ENCODE data around the gene CSNK1A1L.

The CSNK1A1L gene

DNA sequence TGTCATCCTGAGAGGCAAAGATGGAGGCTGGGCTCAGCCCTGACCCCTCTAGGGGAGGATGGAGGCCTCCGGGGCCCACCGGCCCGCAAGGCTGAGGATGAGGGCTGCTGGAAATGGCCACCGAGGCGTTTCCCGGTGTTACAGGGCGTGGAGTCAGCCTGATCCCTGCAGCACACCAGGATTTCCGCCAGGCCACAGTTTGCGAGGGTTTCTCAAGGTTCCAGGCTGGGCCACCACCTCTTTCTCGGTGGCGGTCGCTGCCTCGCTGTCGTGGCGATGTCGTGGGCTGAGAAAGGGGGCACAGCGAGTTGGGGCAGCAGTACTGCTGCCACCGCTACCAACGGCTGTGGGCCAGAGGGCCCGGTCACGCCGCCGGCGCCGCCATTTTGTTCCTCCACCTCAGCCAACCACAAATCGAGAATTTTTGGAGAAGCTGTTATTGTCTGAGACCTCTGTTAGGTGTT, at the start of gene CSNK1A1L:
Gene CSNK1A1L, minus strand, starts transcription at position 414 of the 464 bp plus-strand sequence. Its CDS starts 408 bp downstream, at position 6.
- no peak for DNase-seq

DNA sequence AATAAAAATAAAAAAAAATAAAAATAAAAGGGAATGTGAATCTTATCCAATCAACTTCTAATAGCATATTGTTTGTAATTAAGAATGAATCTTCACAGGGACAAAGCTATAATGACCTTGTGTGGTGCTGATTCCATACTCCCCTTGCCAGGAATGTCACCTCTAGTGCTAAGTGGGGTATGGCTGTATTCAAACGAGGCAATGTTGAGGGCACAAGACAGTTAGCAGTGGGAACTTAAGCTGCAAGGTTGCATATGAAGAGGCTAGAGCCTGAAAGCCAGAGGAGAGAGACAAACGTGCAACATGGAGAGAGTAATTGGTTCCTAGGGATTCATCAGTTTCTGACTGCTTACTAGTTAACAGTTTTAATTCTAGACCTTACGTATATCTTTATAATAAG, 43.9 kb upstream of the CSNK1A1L start:
- DNase-seq = no peak

DNA sequence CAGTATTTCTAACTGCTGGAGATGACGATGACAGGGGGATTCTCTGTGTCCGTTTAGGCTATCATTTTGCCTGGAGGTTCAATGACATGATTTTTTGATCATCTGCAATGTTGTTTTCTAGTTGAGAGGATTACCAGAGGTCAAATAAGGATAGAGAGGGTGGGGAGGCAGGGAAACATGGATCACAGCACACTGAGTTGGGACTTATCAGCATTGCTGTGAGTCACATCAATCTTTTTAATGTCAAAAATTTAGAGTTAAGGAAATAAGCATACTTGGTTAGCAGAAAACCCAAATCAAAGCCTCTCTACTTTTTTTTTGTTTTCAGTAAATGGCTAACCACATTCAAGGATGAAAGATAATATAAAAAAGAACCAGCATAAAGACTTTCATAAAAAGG, 43.0 kb upstream of the CSNK1A1L start:
- DNase-seq = no peak

DNA sequence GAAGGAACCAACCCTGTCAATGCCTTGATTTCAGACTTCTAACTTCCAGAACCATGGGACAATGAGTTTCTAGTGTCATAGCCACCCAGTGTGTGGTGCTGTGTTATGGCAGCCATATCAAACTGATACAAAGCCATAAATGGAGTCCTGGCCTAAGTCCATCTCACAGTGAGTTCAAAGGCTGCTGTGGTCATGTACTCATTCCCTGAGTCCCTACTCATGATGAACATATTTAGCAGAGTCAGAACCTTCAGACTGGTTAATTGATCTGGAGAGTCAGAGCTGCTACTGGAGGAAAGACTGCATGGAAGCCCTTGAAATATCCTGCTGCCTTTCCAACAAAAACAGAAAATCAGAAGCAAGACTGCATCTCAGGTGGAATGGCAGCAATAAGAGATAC, 39.2 kb upstream of the CSNK1A1L start:
- DNase-seq = no peak

DNA sequence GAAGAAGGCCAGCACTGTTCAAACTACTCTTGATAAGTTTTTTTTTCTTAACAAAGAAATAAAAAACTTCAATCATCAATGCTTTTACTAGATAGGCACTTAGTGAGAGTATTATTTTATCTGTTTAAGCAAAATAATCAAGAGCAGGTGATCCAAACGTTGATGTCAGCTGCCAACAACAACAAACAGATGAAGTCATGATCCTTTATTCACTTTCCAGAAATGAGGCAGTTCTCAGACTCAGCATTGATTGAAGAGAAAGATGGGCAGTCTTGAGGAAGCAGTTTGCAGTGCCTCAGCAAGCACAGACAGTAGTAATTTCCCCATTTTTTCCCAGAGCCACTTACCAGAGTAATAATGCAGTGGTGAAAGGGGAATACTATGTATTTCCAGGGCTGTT, 38.4 kb upstream of the CSNK1A1L start:
- DNase-seq = no peak

DNA sequence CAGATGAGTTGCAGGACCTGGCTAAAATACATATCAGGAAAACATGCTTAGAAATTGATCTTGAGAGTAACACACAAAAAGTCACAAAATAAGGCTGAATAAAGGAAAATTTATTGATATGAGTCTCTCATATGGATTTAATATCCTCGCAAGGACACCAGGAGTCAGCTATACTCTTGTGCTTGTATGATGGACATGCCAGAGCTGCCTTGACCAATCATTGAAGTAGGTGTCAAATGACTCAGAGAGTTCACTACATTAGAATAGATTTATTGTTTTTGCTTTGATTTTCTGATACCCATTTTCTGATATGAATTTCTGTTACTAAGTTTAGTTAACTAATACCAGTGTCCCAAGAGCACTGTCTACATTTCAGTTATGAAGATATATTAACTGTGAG, 37.4 kb upstream of the CSNK1A1L start:
- no peak for DNase-seq

DNA sequence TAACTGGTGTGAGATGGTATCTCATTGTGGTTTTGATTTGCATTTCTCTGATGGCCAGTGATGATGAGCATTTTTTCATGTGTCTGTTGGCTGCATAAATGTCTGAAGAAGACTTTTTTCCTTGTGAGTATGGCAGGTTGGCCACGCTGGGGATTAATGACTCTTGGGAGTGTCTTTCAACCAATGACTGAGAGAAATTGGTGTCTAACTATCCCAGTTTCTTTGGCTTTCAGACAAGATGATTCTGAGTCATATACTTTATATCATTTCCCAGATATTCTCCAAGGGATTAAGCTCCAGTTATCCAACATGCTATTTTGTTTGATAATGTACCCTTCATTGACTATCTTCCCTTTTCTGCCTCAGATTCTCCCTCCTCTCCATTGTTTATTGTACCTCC, 35.5 kb upstream of the CSNK1A1L start:
- DNase-seq = no peak

DNA sequence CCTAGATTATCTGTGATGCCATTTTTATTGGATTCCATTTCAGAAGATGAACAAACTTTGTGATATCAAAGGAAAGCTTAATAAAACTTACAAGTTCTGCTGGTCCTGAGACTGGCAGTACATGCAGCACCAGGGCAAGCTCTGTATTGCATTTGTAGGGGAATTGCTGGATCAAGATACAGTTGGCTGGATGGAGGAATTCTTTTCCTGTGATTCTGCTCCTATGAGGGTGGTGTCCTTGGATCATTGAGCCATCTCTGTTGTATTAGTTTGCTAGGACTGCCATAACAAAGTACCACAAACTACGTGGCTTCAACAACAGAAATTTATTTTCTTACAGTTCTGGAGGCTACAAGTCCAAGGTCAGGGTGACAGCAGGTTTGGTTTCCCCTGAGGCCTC, 33.9 kb upstream of the CSNK1A1L start:
- DNase-seq = no peak

DNA sequence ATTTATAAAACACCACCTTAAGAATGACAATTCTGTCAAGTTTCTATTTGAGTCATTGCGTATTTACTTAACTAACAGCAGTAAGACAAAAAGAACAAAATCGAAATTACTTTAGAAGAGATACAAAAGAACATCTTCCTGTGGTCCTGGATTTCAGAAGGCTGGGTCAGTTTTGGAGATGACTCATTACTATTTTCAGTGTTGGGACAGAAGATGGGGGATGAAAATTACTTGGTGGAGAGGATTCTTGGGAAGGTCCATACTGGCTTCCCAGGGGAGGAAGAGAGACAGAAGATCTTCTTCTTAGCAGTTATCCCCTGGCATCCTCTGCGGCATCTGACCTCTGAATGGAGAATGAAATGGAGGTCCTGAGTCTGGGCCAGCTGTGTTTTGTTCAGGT, 33.5 kb upstream of the CSNK1A1L start:
- DNase-seq = no peak

DNA sequence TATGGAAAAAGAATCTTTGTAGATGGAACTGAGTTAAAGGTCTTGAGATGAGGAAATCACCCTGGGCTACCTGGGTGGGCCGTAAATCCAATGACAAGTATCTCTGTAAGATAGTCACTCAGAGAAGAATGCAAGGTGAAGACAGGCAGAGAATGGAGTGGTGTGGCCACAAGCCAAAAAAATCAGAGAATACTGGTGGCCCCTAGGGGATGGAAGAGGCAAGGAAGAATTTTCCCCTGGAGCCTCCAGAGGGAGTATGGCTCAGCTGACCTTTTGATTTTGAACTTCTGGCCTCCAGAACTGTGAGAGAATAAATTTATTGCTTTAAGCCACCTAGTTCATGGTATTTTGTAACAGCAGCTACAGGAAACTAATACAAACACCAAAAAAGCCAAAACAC, 32.7 kb upstream of the CSNK1A1L start:
- no peak for DNase-seq

DNA sequence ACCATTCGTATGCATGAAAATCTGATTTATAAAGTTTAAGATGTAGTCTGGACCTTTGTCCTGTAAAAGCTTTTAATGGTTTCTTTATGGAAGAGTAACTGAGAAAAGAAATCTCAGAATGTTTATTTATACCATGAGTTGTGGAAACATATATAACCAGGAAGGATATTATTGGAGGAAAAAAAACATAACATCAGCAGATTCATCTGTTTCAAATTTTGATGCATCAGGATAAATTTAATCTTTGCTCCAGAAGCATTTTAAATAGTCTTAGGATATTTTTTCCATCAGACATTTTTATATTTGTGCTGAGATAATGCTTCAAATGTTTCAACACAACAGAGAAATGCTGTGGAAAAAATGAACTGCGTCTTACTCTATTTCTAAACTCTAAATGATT, 31.2 kb upstream of the CSNK1A1L start:
- DNase-seq = no peak

DNA sequence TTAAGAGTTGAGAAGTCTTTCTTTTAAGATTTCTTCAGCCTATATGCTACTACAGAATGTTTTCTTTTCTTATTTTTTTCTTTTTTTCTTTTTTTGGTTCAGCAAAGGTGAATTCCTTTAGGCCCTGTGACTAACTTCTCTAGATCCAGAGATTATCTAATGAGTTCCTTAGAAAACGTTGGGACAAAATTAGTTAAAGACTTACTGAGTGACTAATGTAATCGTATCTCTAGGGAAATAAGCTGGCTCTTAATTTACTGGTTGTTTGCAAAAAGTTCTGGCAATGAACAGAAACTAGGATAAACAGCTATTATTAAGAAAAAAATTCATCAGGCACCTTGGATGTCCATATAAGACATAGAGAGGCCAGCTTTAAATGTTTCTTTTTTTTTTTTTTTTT, 30.7 kb upstream of the CSNK1A1L start:
- no peak for DNase-seq

DNA sequence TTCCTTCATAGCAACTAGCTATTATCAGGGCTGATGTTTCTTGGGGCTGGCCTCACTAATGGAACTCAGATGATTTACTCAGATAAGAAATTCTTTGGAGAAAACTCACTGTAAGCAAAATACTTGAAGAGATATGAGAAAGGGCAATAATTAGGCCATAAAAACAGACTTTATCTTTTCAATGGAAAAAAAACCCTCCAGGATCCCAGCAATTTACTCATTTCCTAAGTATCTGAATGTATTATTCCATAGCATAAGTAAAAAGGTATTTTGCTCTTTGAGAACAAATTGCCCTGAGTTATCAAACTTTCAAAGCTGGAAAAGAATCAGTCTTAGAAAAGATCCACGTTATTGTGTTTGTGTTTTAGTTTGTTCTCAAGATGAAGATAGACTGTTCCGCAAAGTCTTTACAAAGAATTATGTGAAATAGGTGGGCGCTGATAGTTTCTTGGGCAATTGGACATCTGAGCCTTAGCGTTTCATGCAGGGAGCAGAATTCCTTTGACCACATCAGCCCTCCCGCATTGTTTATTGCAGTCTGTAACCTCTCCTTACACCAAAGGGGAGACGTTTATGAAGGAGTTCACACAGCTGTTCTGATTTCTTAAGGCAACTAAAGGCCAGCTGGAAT, 29.1 kb upstream of the CSNK1A1L start:
- DNase-seq = no peak

DNA sequence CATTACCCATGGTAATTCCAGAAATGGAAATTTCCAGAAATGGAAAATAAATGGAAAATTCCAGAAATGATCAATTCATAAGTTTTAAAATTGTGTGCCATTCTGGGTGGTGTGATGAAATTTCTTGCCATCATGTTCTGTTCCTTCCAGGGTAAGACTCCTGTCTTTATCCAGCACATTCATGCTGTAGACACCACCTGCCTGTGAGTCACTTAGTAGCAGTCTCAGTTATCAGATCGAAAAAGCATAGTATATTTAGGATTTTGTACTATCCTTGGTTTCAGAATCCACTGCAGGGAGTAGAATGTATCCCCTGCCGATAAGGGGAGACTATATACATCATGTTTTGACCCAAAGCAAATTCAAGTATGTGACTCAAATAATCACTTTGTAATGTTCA, 26.7 kb upstream of the CSNK1A1L start:
- DNase-seq = no peak

DNA sequence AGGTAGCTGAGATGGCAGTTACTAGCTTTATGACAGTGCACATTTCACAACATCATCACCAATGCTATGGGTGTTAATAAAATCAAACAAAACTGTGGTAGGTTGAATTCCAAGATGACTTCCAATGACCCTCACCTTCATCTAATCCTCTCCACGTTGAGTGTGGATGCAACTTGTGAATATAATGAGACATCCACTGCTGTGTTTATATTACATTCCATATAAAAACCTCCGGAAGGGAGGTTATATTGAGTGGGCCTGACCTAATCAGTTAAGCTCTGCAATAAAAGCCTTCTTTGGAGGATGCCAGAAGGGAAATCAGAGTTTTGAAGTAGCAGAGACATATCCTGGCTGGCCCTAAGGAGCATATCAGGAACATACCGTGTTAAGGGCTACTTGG, 25.6 kb upstream of the CSNK1A1L start:
- DNase-seq = no peak

DNA sequence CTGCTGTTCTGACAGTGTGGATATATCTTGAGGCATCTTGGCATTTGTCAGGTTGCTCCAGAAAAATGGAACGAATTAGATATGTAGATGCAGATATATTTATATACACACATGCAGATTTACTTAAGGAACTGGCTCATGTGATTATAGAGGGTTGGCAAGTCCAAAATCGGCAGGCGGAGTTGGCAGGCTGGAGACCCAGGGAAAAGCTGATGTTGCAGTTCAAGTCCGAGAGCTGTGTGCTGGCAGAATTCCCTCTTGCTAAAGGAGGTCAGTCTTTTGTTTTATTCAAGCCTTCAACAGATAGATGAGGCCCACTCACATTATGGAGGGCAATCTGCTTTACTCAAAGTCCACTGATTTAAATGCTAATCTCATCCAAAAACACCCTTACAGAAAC, 24.4 kb upstream of the CSNK1A1L start:
- DNase-seq = no peak

DNA sequence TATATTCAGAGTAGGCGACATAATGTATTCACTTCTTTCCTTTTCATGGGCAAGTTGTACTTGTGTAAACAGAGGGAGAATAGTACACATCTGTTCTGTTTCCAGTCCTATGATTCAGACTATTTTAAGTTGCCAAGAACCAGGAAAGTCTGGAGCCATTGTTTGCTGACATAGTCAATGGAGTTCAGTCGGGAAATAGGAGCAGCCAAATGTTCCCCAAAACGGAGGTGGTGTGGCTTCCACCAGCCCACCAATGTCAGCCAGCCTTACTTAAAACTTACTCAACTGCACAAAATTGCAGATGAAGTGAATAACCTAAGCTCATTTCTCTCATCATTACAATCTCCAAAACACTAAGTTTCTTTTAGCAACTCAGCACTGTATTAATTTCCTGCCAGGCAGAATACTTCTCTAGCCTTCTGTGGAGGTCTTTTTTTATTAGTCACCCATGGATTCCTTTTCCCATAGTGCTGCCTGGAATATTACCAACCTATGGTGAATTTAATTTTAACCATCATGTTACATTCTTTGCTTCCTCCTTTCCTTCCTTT, 22.3 kb upstream of the CSNK1A1L start:
- DNase-seq = no peak

DNA sequence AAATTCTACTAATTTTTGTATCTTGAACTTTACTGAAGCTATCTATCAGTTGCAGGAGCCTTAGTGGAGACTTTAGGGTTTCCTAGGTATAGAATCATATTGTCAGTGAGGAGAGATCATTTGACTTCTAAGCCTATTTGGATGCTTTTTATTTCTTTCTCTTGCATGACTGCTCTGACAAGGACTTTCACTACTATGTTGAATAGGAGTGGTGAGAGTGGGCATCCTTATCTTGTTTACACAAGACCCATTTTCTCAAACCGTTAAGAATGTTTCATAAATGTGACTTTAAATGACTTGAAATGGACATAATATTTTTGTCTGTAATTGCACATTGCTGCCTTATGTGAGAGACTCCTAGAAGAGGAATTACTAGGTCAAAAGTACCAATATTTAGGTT, 17.9 kb upstream of the CSNK1A1L start:
- DNase-seq = no peak

DNA sequence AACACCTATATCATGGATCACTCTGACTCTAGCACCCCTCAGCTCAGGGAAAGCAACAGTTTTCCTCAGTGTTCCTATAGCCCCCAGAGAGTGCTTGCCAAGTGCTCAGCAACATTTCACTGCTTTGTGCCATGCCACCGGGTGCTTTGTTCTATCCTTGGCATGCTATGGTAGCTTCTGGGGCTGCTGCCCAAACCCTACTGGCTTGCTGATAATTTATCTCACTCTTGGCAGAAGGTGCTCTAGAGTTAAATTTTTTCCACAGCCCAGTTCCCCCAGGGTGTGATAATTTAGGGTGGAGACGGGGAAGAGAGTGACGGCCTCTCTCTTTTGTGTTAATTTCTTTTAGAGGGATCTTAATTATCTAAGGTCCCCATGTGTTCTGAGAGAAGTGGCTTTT, 12.6 kb upstream of the CSNK1A1L start:
- no peak for DNase-seq

DNA sequence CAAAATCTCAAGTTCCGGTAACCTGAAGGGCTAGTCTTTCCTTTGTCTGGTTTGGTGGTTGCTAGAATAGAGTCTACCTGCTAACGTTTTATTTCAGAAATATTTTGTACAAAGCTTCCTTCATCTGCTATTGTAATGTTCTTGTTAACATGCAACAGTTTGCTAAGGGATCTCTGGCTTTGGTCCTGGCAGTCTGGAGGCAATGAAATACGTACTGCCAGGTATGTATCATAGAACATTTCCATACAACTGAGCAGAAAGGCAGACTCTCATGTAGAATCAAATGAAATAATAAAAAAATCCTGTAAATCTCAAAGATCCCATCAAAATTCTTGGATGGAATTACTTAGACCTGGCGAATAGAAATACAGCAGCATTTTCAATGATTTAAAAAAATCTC, 8.8 kb upstream of the CSNK1A1L start:
- no peak for DNase-seq

DNA sequence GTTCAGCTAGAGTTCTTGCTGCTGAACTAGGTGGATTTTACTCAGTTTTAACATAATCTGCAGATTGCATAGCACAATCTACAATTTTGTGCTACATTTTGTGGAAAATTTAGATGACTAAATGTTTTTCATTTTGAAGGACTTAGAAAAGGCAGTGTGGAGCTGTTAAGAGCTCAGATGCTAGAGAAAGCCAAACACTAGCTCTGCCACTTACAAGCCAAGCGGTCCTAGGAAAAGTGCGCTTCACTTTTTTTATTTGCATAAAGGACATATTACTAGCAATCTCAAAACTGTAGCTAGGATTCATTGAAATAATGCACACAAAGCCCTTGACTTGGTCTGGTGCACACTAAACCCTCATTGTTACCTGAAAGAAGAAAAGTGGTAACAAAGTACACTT, 8.1 kb upstream of the CSNK1A1L start:
- no peak for DNase-seq

DNA sequence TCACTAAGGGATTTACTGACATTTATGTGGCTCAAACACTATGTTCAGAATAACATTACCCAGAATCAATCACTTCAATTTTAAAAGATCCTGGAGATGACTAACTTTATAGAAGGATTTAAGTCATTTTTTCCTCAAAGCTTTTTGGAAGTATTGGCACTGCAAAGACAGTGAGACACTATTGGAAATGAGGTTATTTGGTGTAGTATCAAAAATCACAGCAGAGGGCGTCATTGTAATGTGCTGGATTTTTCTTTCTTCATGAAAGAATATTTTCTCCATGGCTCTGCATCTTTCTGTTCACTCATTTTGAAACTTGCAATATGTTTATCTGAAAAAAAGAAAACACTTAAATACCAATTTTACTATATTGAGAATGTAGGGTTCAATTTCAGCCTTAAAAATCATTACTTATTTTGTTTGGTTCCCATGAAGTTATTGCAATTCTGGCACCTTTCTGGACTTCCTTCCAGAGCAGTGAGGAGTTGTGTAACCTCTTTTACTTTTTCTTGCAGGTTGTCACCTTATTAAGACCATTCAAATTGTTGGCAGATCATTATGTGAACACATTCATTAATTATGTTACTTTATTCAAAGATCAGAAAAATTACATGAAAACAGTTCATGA, 3.7 kb upstream of the CSNK1A1L start:
- no peak for DNase-seq

DNA sequence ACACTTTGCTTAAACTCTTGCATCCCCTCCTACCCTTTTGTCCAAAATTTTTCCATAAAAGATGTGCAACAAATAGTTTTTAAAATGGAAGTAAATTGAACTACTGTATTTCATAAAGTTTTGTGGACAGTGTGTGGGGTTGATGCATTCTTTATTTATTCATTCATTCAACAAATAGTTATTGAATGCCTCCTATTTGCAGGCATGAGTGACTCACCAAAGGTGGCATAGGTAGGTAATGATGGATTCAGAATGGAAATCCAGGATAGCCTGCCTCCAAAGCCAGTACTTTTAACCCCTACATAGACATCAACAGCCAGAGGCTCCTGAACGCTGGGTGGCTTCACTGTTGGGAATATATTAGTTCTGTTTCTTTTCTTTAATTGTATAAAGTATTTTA, 2.4 kb upstream of the CSNK1A1L start:
- DNase-seq = no peak

DNA sequence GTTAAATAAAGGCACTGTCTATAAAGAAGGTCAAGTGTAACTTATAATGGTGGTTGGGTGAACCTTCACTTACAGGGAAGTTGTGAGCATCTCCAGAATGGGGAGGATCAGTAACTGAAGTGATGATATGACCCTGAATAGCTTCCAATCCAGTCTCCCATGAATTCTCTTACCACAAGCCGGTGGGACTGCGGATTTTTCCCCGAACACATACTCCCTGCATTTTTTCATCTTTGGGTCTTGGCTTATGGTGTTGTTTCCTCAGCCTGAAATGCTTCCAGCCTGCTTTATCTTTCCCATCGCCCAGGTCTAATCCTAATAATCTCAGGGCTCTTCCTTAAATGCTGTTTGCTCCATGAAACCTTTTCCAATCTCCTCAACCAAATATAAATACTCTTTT, 2.0 kb upstream of the CSNK1A1L start:
- DNase-seq = no peak

DNA sequence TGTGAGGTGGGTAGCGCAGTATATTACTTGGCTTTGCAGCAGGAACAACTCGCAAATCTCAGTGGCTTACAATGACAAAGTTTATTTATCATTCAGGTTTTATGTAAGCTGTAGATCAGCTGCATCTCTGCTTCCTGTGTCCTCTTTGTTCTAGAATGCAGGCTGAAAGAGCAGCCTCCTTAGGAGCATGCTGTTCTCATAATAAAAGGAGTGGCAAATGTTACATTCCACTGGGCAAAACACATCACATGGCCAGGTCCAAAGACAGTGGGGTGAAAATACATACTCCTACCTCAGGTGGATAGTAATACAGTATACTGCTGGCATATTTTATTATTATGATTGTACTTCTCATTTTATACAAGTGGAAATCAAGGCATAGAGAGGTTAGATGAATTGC, 1.2 kb upstream of the CSNK1A1L start:
- no peak for DNase-seq
